NCI-H146 treated with DMSO at 0.1 percent for 48 hours (cell line): Measurements from ENCODE around the gene IL17A.
"Not testable (repeated sequence)": the region's sequence is repeated elsewhere in the genome, so short reads cannot be mapped to it uniquely, and the experiment has no call there.

ENCODE experiments used
- DNase-seq: peaks from one replicate; lab custom pipeline; 2025; ENCODE audit not compliant: unreplicated experiment; lab: John Stamatoyannopoulos, UW

The IL17A gene

DNA sequence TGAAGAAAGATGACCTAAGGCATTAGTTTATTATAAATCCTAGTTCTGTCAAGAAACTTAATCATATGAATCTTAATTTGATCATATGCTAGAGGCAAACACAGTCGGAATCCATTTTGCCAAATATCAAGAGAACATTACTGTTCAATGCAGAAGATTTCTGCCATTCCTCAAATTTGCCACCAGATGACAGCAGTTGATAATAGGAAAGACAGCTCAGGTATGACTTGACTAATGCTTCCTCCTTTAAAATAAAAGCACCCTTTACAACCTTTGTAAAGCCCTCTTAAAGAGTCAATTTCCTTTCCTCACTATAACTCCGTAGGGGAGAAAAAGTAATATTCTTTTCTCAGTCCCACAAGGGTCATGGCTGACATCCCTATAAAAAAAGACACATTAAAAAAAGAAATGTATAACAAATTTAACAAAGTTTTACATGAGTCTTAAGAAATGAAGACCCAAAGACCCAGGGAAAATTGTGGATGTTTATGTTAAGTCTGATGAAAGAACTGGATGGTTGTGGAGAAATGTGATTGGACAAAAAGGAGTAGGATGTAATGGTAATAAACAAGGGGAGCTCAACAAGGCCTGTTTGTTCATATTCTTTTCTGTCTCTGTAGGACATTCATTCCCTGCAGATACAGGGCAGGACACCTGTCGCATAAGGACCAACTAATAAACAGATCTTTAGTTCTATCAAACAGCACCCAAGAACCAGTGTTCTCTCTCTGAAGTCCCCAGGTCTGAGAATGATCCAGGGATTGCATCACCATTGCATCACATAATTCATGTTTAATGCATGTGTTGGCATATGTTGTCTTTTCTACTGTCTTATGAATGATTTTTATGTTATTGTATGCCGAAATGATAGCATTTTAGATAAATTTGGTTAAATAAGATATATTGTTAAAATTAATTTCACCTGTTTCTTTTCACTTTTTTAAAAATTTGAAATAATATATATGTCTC, 23.0 kb upstream of the IL17A start:
- DNase-seq: peak; percentile 5

GRCh38 chr6:52164319-52165094, 21.7 kb upstream of the IL17A start:
- DNase-seq: no peak

- DNase-seq: no peak
Measured at GRCh38 chr6:52167267-52167666, 18.9 kb upstream of the IL17A start.

DNA sequence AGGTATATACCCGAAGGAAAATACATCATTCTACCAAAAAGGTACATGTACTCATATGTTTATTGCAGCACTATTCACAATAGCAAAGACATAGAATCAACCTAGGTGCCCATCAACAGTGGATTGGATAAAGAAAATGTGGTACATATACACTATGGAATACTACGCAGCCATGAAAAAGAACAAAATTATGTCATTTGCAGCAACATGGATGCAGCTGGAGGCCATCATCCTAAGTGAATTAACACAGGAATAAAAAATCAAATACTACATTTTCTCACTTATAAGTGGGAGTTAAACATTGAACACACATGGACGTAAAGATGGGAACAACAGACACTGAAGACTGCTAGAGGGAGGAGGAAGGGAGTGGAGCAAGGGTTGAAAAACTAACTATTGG, 17.8 kb upstream of the IL17A start:
- DNase-seq: not testable (repeated sequence)

GRCh38 chr6:52174118-52174517, 12.1 kb upstream of the IL17A start:
- DNase-seq: no peak

- no peak for DNase-seq
Measured at GRCh38 chr6:52176550-52176949, 9.6 kb upstream of the IL17A start.

GRCh38 chr6:52177961-52178360, 8.2 kb upstream of the IL17A start:
- no peak for DNase-seq

DNA sequence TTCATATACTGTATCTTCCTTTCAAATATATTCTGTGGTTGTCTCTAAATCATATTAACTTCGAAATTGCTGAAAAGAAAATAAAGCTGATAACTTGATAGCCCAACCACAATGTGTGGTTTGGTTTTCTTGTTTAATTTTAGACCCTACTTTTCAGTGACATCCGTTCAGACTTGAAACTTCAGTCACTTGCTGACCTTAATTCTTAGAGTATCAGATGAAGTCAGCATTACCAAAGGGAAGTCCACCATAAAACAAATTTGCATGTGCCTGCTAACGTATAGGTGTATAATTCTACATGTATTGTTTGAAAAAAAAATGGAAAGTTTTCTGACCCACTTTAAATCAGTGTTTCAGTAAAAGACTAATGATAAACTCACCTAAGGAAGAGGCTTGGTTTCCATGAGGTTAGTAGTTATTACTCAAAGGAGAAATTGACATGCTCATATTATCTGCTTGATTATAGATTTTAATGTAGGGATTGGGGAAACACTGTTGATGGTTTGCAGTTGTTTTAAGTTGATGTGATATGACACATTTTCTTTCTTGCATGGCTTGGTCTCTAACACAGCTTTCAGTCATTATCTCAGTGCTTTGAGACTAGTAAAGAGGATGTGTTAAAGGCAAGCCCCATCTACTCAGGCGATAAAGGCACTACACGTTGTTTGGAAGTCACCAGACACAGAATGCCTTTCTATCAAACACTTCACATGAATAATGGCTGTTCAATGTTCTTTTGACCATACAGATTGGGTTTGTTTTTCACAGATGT, 5.2 kb upstream of the IL17A start:
- no peak for DNase-seq

- no peak for DNase-seq
Measured at GRCh38 chr6:52183131-52183713, 3.0 kb upstream of the IL17A start.

DNA sequence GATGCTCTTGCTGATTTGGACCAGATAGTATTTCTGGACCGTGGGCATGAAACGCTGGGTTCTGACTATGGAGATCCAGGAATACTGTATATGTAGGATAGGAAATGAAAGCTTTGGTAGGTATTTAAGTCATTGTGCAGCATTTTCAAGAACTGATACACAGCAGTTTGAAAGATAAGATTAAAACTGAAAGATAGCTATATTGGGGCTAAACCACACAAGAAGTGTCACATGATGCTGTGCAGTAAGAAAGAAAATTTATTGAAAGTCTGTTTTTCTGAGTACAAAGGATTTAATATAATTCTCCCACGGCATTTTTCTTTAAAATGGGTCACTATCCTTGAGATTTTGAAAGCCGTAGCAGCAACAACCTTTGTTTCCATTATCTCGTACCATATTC, 305 bp downstream of the IL17A start:
- no peak for DNase-seq

- no peak for DNase-seq
Measured at GRCh38 chr6:52187098-52187497, 923 bp downstream of the IL17A start.

- DNase-seq: no peak
Measured at GRCh38 chr6:52189974-52190373, 3.8 kb downstream of the IL17A start.

GRCh38 chr6:52190409-52190808, 4.2 kb downstream of the IL17A start:
- no peak for DNase-seq

GRCh38 chr6:52191824-52192223, 5.6 kb downstream of the IL17A start:
- DNase-seq: no peak

DNA sequence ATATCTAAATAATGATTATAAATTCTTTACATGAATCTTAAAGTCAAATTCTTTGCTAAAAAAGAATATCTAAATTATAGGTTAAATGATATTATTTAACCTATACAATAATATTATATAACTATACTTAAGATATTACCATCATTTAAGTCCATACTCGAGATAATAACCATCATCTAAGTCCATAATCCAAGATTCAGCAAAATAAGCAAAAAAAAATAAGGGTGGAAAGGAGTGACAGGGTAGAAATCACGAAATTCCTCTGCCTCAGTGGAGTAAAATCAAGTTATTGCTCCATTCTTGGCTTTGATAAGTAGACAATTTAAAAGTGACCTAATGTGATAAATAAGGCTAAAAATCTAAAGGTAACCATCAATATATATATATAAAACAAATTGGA, 9.7 kb downstream of the IL17A start:
- no peak for DNase-seq

- not testable (repeated sequence) for DNase-seq
Measured at GRCh38 chr6:52200088-52200487, 13.9 kb downstream of the IL17A start.

DNA sequence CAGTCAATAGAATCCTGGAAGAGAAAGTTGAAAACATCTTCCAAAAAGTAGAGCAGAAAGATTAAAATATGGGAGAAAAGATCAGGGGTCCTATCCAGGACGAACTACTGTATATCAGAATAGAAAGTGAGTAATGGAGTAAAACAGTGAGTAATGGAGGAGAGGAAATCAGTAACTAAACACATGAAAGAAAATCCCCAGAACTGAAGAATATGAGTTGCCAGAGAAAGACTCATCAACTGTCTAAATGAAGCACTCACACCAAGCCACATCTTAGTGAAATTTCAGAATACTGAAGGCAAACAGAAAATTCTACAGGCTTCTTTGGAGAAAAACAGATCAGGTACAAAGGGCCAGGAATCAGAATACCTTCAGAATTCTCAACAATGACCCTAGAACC, 14.9 kb downstream of the IL17A start:
- DNase-seq: no peak

GRCh38 chr6:52201493-52201892, 15.3 kb downstream of the IL17A start:
- no peak for DNase-seq

GRCh38 chr6:52207066-52207465, 20.9 kb downstream of the IL17A start:
- DNase-seq: no peak

DNA sequence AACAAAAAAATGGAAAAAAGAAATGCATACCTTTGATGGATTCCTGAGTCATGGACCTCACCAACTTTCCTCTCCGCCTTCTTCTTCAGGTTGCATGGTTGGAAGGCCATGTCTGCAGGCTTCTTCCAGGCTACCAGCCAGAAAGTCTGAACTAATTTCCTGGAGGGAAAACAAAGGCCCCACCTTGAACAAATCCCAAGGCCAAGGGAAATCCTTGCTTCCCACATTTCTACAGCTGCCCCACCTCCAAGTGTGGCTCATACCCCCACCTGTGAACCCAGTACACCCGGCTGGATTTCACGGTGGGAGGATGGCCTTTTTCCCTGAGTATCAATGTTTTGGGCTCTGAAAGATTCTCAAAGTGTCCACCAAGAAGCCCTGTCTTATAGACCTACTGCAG, 22.4 kb downstream of the IL17A start:
- no peak for DNase-seq

- no peak for DNase-seq
Measured at GRCh38 chr6:52209770-52210169, 23.6 kb downstream of the IL17A start.
